IMR-90 (cell line): ENCODE data around the gene CDKN2D. TPM values are rescaled to one million over a fixed set of nuclear protein-coding genes. Genes with fewer than 3 reads are reported as not detected.
A peak's percentile ranks its signal among the peaks of the same experiment; 100 is the strongest.

Experiments
- ATAC-seq: fragments of 200-7000 bp; cut with Tn5 transposase; 2 replicates; pipeline ENCODE4 v1.9.1; 2020; ENCODE audit warnings: low read depth, mild to moderate bottlenecking, moderate library complexity
- BruUV-seq: library from RNA; stranded (reverse); fragments of 400-500 nt; replicated peaks from 2 replicates; lab custom pipeline; 2021; lab: Mats Ljungman, UMichigan
- CTCF ChIA-PET: fragments of 300-600 bp; formaldehyde crosslinking; extraction: SDS; loops from one replicate; lab custom pipeline; 2021; ENCODE audit warnings: antibody characterized with exemption; lab: Yijun Ruan, JAX
- POLR2A ChIA-PET: fragments of 300-600 bp; sonication (Branson Sonifier 250); formaldehyde crosslinking; loops from one replicate; lab custom pipeline; 2022; ENCODE audit warnings: antibody characterized with exemption; ENCODE audit not compliant: unreplicated experiment; lab: Charles Lee
- DNase-seq: peaks from one replicate; pipeline ENCODE4 v3.0.0; 2013
- H2AFZ ChIP-seq: replicated peaks from 2 replicates; pipeline ENCODE3; 2013; ENCODE audit warnings: low read length, mild to moderate bottlenecking; ENCODE audit not compliant: poor library complexity
- H2AK5ac ChIP-seq: 2 replicates; pipeline ENCODE4 v1.6.1; 2013; ENCODE audit warnings: low read depth, low read length, inconsistent platforms
- H2AK9ac ChIP-seq: replicated peaks from 2 replicates; pipeline ENCODE3; 2013; ENCODE audit warnings: mild to moderate bottlenecking, low read depth, low read length, moderate library complexity; ENCODE audit not compliant: poor library complexity
- H2BK120ac ChIP-seq: 2 replicates; pipeline ENCODE4 v1.6.1; 2013; ENCODE audit warnings: low read depth, low read length, inconsistent platforms
- H2BK15ac ChIP-seq: 3 replicates; pipeline ENCODE4 v1.6.1; 2013; ENCODE audit warnings: low read depth, low read length, inconsistent platforms
- H2BK20ac ChIP-seq: 2 replicates; pipeline ENCODE4 v1.6.1; 2013; ENCODE audit warnings: low read depth, mild to moderate bottlenecking, inconsistent platforms, low read length, moderate library complexity
- H2BK5ac ChIP-seq: 2 replicates; pipeline ENCODE4 v1.6.1; 2013; ENCODE audit warnings: mild to moderate bottlenecking, low read depth, low read length, inconsistent platforms; ENCODE audit not compliant: poor library complexity, severe bottlenecking
- H3K14ac ChIP-seq: replicated peaks from 2 replicates; pipeline ENCODE4 v1.6.1; 2013; ENCODE audit warnings: low read depth, low read length, inconsistent platforms
- H3K18ac ChIP-seq: 2 replicates; pipeline ENCODE4 v1.6.1; 2013; ENCODE audit warnings: low read depth, low read length, control low read depth
- H3K23ac ChIP-seq: 2 replicates; pipeline ENCODE4 v1.6.1; 2013; ENCODE audit warnings: low read depth, low read length, inconsistent platforms
- H3K27ac ChIP-seq: 2 replicates; pipeline ENCODE4 v1.5.1; 2013; ENCODE audit warnings: mild to moderate bottlenecking, control low read depth, low read length; ENCODE audit not compliant: insufficient read depth
- H3K27me3 ChIP-seq: 2 replicates; pipeline ENCODE4 v1.6.1; 2013; ENCODE audit warnings: low read length; ENCODE audit not compliant: control insufficient read depth, insufficient read depth
- H3K36me3 ChIP-seq: 2 replicates; pipeline ENCODE4 v1.6.1; 2013; ENCODE audit warnings: low read length, mixed read lengths; ENCODE audit not compliant: control insufficient read depth, insufficient read depth
- H3K4ac ChIP-seq: 2 replicates; pipeline ENCODE4 v1.6.1; 2013; ENCODE audit warnings: low read depth, low read length, inconsistent platforms
- H3K4me1 ChIP-seq: 2 replicates; pipeline ENCODE4 v1.6.1; 2013; ENCODE audit warnings: low read length, mixed read lengths; ENCODE audit not compliant: control insufficient read depth, insufficient read depth
- H3K4me2 ChIP-seq: 2 replicates; pipeline ENCODE4 v1.6.1; 2013; ENCODE audit warnings: low read depth, mild to moderate bottlenecking, control low read depth, low read length, moderate library complexity
- H3K4me3 ChIP-seq: 2 replicates; pipeline ENCODE4 v1.5.1; 2013; ENCODE audit warnings: low read depth, mild to moderate bottlenecking, control low read depth, low read length, moderate library complexity; ENCODE audit not compliant: insufficient read depth
- H3K56ac ChIP-seq: 2 replicates; pipeline ENCODE4 v1.6.1; 2013; ENCODE audit warnings: low read length, inconsistent platforms; ENCODE audit not compliant: insufficient read depth; ENCODE audit errors: extremely low read depth
- H3K79me1 ChIP-seq, 2 experiments: 2 replicates each; pipeline ENCODE4 v1.6.1; 2013; ENCODE audit warnings: low read length in 2 of 2, inconsistent platforms in 1 of 2, low read depth in 1 of 2
- H3K9ac ChIP-seq: 2 replicates; pipeline ENCODE4 v1.6.1; 2013; ENCODE audit warnings: low read depth, low read length, control low read depth
- H3K9me1 ChIP-seq: 2 replicates; pipeline ENCODE4 v1.6.1; 2013; ENCODE audit warnings: low read length, inconsistent platforms; ENCODE audit not compliant: insufficient read depth
- H3K9me3 ChIP-seq: 2 replicates; pipeline ENCODE4 v1.6.1; 2013; ENCODE audit warnings: low read length; ENCODE audit not compliant: control insufficient read depth, insufficient read depth
- H4K20me1 ChIP-seq: 2 replicates; pipeline ENCODE4 v1.6.1; 2013; ENCODE audit warnings: low read length, inconsistent platforms; ENCODE audit not compliant: insufficient read depth
- H4K5ac ChIP-seq: 2 replicates; pipeline ENCODE4 v1.6.1; 2013; ENCODE audit warnings: mild to moderate bottlenecking, low read depth, low read length, control low read depth
- H4K8ac ChIP-seq, 2 experiments: 2 replicates each; pipeline ENCODE4 v1.6.1; 2013; ENCODE audit warnings: low read depth in 2 of 2, low read length in 2 of 2, control low read depth in 1 of 2, inconsistent platforms in 1 of 2
- H4K91ac ChIP-seq: 2 replicates; pipeline ENCODE4 v1.6.1; 2013; ENCODE audit warnings: low read depth, low read length, inconsistent platforms; ENCODE audit not compliant: insufficient read depth
- BHLHE40 ChIP-seq: fragments of 150-350 bp; IDR thresholded peaks from 2 replicates; pipeline ENCODE4 v1.6.1; 2016; ENCODE audit warnings: mild to moderate bottlenecking, low read depth, low read length
- CHD1 ChIP-seq: IDR thresholded peaks from 2 replicates; pipeline ENCODE4 v1.6.1; 2012; ENCODE audit warnings: low read depth, low read length, improper control_type of control experiment
- ELK1 ChIP-seq: fragments of 150-350 bp; IDR thresholded peaks from 2 replicates; pipeline ENCODE4 v1.6.1; 2016; ENCODE audit warnings: low read depth, mild to moderate bottlenecking, low read length, moderate library complexity, borderline replicate concordance
- MAFK ChIP-seq: IDR thresholded peaks from 2 replicates; pipeline ENCODE4 v1.6.1; 2012; ENCODE audit warnings: low read depth, low read length, improper control_type of control experiment
- MAZ ChIP-seq: IDR thresholded peaks from 2 replicates; pipeline ENCODE4 v1.6.1; 2012; ENCODE audit warnings: low read depth, mild to moderate bottlenecking, low read length, improper control_type of control experiment, moderate library complexity, borderline replicate concordance
- POLR2A ChIP-seq: IDR thresholded peaks from 2 replicates; pipeline ENCODE4 v1.6.1; 2012; ENCODE audit warnings: mild to moderate bottlenecking, low read depth, low read length
- WGBS, 2 experiments: methylation state at CpG; one replicate each; pipeline versions ENCODE4 v1.1.5 to v1.1.7; 2013; ENCODE audit warnings: missing lambda C conversion rate in 2 of 2; ENCODE audit not compliant: insufficient read length in 1 of 2; ENCODE audit errors: extremely low coverage in 2 of 2; 5-methylcytosine and 5-hydroxymethylcytosine counted together
- dilution Hi-C: fragments of 300-500 bp; cut with HindIII; formaldehyde crosslinking; loops from one replicate; pipeline ENCODE4 v1.14.3; 2018; ENCODE audit warnings: low sequenced_read_pairs; ENCODE audit not compliant: unreplicated experiment
- in situ Hi-C: fragments of 300-500 bp; cut with MboI; formaldehyde crosslinking; loops from 3 replicates; pipeline ENCODE4 v1.14.3; 2019; ENCODE audit warnings: low sequenced_read_pairs, inconsistent platforms, mixed read lengths
- intact Hi-C: fragments of 100-400 bp; cut with micrococcal nuclease; formaldehyde crosslinking; loops from 2 replicates; pipeline ENCODE4 v1.10.0; 2022
- polyA plus RNA-seq, 3 experiments: library from polyadenylated mRNA; depleted of rRNA; stranded (reverse); fragments of >200 nt; gene quantifications; 2 replicates each; pipeline ENCODE4 v1.2.3, GENCODE V29; 2012; ENCODE audit warnings: low replicate concordance in 1 of 3
- total RNA-seq: library from RNA; depleted of rRNA; stranded (reverse); fragments of >200 nt; gene quantifications from 2 replicates; pipeline ENCODE4 v1.2.3, GENCODE V29; 2012
- TF ChIP-seq, protein P1 (sequence below): fragments of 150-350 bp; IDR thresholded peaks from 2 replicates; pipeline ENCODE4 v1.6.1; 2017; ENCODE audit warnings: mild to moderate bottlenecking, antibody characterized with exemption, low read length, low read depth

CDKN2D gene
- total and polyA plus RNA-seq, 2 of the 4 experiments (the other 2 are of a cell fraction) = 3.6 to 8.5 TPM

DNA sequence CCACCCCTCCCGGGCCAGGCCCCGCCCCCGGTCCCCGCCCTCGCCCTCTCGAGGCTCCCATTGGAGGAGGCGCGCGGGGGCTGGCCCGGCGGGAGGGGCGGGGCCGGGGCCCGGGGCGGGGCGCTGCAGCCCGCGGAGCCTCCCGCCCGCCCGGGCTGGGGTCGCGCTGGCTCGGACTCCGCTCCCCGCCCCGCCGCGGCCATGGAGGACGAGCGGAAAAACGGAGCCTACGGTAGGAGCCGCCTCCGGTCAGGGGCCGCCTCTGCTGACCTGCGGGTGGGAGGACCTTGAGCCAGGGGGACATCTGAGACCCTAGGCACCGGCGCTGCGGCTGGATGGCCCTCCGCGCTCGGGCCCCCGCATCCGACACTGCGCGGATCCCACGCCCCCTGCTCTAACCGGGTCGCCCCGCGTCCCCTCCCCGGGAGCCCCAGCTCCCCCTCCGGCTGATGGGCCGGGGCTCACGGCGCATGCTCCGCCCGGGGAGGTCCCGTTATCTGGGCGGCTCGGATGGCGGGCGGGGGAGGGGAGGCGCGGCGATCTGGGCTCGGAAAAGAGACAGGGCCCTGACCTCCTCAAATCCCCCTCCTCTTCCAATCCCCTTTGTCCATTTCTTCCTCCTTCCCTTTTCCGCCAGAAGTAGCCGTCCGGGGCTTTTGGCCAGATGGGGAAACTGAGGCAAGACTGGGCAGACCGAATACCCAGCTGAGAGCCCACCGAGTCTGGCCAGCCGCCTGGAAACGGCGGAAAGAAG, 33.7 kb upstream of the CDKN2D start:
- peaks cover 15% of the 10 kb centered on the region for H3K9me1 ChIP-seq
- peak overlapping the region; percentile 72 to 94 for H4K8ac ChIP-seq
- H2BK15ac ChIP-seq = 0 out of 3 replicates have a peak overlapping the region, but pooled peaks have one; percentile 23
- peak; percentile 100 for ATAC-seq
- H4K5ac ChIP-seq = peak overlapping the region; percentile 88
- peak; percentile 48 for DNase-seq
- TF ChIP-seq MAZ = peak; percentile 13; the same call in 1 of the 2 replicates
- TF ChIP-seq CHD1 = 0 out of 2 replicates have a peak, but pooled peaks have one; percentile 42
- TF ChIP-seq BHLHE40 = no peak
- TF ChIP-seq, protein P1, sequence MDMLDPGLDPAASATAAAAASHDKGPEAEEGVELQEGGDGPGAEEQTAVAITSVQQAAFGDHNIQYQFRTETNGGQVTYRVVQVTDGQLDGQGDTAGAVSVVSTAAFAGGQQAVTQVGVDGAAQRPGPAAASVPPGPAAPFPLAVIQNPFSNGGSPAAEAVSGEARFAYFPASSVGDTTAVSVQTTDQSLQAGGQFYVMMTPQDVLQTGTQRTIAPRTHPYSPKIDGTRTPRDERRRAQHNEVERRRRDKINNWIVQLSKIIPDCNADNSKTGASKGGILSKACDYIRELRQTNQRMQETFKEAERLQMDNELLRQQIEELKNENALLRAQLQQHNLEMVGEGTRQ = no peak
- TF ChIP-seq ELK1 = no peak
- no peak; the same call in 1 of the 2 replicates for TF ChIP-seq POLR2A
- TF ChIP-seq MAFK = no peak
- H3K4me2 ChIP-seq = peak overlapping the region; percentile 78
- peak overlapping the region; percentile 97 for H3K23ac ChIP-seq
- peak overlapping the region; percentile 96 for H4K91ac ChIP-seq
- H3K9ac ChIP-seq = peak overlapping the region; percentile 84
- peaks cover 1% of the 10 kb centered on the region; the same call in 1 of the 2 replicates for H3K36me3 ChIP-seq
- H4K20me1 ChIP-seq = peaks cover 10% of the 10 kb centered on the region
- H3K4me1 ChIP-seq = peaks cover 10% of the 10 kb centered on the region
- H3K79me1 ChIP-seq = peaks cover 12 to 44% of the 10 kb centered on the region in 2 experiments; a peak in 3 of 4 replicates
- intact Hi-C loops = no loop called here
- peak overlapping the region; percentile 79 for H2BK120ac ChIP-seq
- H3K14ac ChIP-seq = peak overlapping the region; percentile 99
- H3K27me3 ChIP-seq = peaks cover 6% of the 10 kb centered on the region; the same call in 1 of the 2 replicates
- peak overlapping the region; percentile 98 for H2AK9ac ChIP-seq
- peak overlapping the region; percentile 99 for H2AFZ ChIP-seq
- no TSS peak for BruUV-seq
- 0% methylated on average over 21 of the region's 76 CpGs; no CpG with 5 or more reads in 1 of the 2 experiments for WGBS, 2 experiments
- ChIA-PET POLR2A (interaction anchor here (0.5 to 1.0 kb wide), 2 partner anchors 9 to 16 kb away, joined by 3 to 4 read pairs; no protein-coding TSS in a partner anchor), CTCF (no interaction called here)
- peak overlapping the region; percentile 82 for H3K27ac ChIP-seq
- H3K18ac ChIP-seq = peak overlapping the region; percentile 92
- H3K56ac ChIP-seq = peak overlapping the region; percentile 77
- peak overlapping the region; percentile 87 for H2BK5ac ChIP-seq
- in situ Hi-C loops = no loop called here
- peak overlapping the region; percentile 90 for H3K4me3 ChIP-seq
- dilution Hi-C loops = no loop called here
- no peaks in the 10 kb centered on the region; the same call in 1 of the 2 replicates for H3K9me3 ChIP-seq
- peak overlapping the region; percentile 20; the same call in 1 of the 2 replicates for H2BK20ac ChIP-seq
- peak overlapping the region; percentile 99 for H3K4ac ChIP-seq
- peak overlapping the region; percentile 55 for H2AK5ac ChIP-seq
